Measurements from ENCODE around the gene AQP2.

GRCh38 chr12:49903351-49903699, 47.2 kb upstream of the AQP2 start:
- no peak for TF ChIP-seq EP300 (IDR thresholded peaks at IDR 0.05)
- TF ChIP-seq POLR2A (IDR thresholded peaks at IDR 0.05): no peak
- TF ChIP-seq CTCF (IDR thresholded peaks at IDR 0.05): no peak
- TF ChIP-seq POLR2AphosphoS5 (IDR thresholded peaks at IDR 0.05): no peak

Data from gastroesophageal sphincter (tissue), 3 donors.